ENCODE data around the gene SLC26A8. TPM values are rescaled to one million over a fixed set of nuclear protein-coding genes. Genes with fewer than 3 reads are reported as not detected.
"Not testable (repeated sequence)": the region's sequence is repeated elsewhere in the genome, so short reads cannot be mapped to it uniquely, and the experiment has no call there.

SLC26A8 gene
- total RNA-seq, 1 donor, result under 0.01 TPM

DNA sequence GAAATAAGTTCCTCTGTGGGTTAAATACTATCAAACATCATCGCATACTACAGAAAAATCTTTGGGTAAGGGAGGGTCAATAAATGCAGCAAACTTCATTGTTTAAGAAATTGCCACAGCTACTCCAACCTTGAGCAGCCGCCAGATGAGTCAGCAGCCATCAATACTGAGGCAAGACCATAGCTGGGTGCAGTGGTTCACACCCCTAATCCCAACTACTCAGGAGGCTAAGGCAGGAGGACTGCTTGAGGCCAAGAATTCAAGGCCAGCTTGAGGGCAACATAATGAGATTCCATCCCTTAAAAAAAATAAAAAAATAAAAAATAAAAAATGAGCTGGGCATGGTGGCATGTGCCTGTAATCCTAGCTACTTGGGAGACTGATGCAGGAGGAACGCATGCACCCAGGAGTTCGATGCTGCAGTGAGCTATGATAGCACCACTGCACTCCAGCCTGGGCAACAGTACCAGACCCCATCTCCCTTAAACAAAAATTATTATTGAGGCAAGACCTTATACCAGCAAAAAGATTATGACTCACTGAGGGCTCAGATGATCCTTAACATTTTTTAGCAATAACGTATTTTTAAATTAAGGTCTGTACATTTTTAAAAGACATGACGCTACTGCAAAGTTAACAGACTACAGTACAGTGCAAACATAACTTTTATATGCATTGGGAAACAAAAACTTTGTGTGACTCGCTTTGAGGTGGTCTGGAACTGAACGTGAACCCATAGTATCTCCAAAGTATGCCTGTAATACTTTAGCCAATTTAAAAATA lies 112.4 kb downstream of the SLC26A8 start:
- Histone ChIP-seq H3K4me1 (ENCODE audit: insufficient read depth, low read length) (peaks cover 11% of the 10 kb centered on the region), H3K4me2 (ENCODE audit: insufficient read depth, low read length) (no peak overlapping the region), H3K79me2 (ENCODE audit: insufficient read depth, low read length) (peaks cover 67% of the 10 kb centered on the region), H3K27me3 (ENCODE audit: insufficient read depth, low read length) (no peaks in the 10 kb centered on the region), H3K9me3 (ENCODE audit: low read depth, low read length) (peaks cover 2% of the 10 kb centered on the region), H4K20me1 (ENCODE audit: insufficient read depth, low read length) (peaks cover 3% of the 10 kb centered on the region), H3K36me3 (ENCODE audit: insufficient read depth, low read length) (peaks cover 26% of the 10 kb centered on the region), H3K27ac (ENCODE audit: low read depth, low read length) (peak overlapping the region; percentile 62), H2AFZ (ENCODE audit: low read length) (no peak overlapping the region), H3K4me3 (ENCODE audit: insufficient read depth, low read length) (no peak overlapping the region)
- peak; percentile 75 for DNase-seq (ENCODE audit: insufficient read length, low spot score, missing footprints)
- TF ChIP-seq CTCF (IDR thresholded peaks at IDR 0.05; ENCODE audit: extremely low read depth, low read depth, low read length), result no peak

- not testable (repeated sequence) for H3K9me3 ChIP-seq (ENCODE audit: low read depth, low read length); H3K27me3 ChIP-seq (ENCODE audit: insufficient read depth, low read length)
- peaks cover 72% of the 10 kb centered on the region for H3K79me2 ChIP-seq (ENCODE audit: insufficient read depth, low read length)
Observed at GRCh38 chr6:35909571-35909970, 114.9 kb downstream of the SLC26A8 start.

DNA sequence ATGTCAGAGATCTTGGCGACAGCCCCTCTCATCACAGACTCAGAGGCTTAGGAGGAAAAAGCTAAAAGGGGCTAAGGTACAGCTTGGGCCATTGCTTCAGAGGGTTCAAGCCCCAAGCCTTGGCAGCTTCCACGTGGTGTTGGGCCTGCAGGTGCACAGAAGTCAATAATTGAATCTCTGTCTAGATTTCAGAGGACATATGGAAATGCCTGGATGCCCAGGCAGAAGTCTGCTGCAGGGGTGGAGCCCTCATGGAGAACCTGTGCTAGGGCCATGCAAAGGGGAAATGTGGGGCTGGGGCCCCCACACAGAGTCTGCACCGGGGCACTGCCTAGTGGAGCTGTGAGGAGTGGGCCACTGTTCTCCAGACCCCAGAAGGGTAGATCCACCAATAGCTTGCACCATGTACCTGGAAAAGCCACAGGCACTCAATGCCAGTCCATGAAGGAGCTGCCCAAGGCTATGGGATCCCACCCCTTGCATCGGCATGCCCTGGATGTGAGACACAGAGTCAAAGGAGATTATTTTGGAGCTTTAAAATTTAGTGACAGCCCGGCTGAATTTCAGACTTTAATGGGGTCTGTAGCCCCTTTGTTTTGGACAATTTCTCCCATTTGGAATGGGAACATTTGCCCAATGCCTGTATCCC lies 115.6 kb downstream of the SLC26A8 start:
- H3K9me3 ChIP-seq (ENCODE audit: low read depth, low read length); DNase-seq (ENCODE audit: insufficient read length, low spot score, missing footprints); H3K27ac ChIP-seq (ENCODE audit: low read depth, low read length); H3K4me2 ChIP-seq (ENCODE audit: insufficient read depth, low read length); H4K20me1 ChIP-seq (ENCODE audit: insufficient read depth, low read length); H3K4me3 ChIP-seq (ENCODE audit: insufficient read depth, low read length); H3K27me3 ChIP-seq (ENCODE audit: insufficient read depth, low read length); H2AFZ ChIP-seq (ENCODE audit: low read length): not testable (repeated sequence)
- Histone ChIP-seq H3K79me2 (ENCODE audit: insufficient read depth, low read length) (peaks cover 77% of the 10 kb centered on the region), H3K4me1 (ENCODE audit: insufficient read depth, low read length) (peaks cover 21% of the 10 kb centered on the region), H3K36me3 (ENCODE audit: insufficient read depth, low read length) (peaks cover 16% of the 10 kb centered on the region)

More at GRCh38 chr6:35909571-35909970, 114.9 kb downstream of the SLC26A8 start:
- not testable (repeated sequence) for DNase-seq (ENCODE audit: insufficient read length, low spot score, missing footprints); H3K4me3 ChIP-seq (ENCODE audit: insufficient read depth, low read length); H4K20me1 ChIP-seq (ENCODE audit: insufficient read depth, low read length); H3K27ac ChIP-seq (ENCODE audit: low read depth, low read length); H2AFZ ChIP-seq (ENCODE audit: low read length); H3K4me2 ChIP-seq (ENCODE audit: insufficient read depth, low read length)
- Histone ChIP-seq H3K4me1 (ENCODE audit: insufficient read depth, low read length) (peaks cover 21% of the 10 kb centered on the region), H3K36me3 (ENCODE audit: insufficient read depth, low read length) (peaks cover 21% of the 10 kb centered on the region)

- H3K27ac ChIP-seq (ENCODE audit: low read depth, low read length), result no peak overlapping the region
- no peak overlapping the region for H3K4me2 ChIP-seq (ENCODE audit: insufficient read depth, low read length)
- no peak overlapping the region for H3K4me3 ChIP-seq (ENCODE audit: insufficient read depth, low read length)
- peaks cover 2% of the 10 kb centered on the region for H3K9me3 ChIP-seq (ENCODE audit: low read depth, low read length)
- no peak for DNase-seq (ENCODE audit: insufficient read length, low spot score, missing footprints)
- peaks cover 19% of the 10 kb centered on the region for H3K36me3 ChIP-seq (ENCODE audit: insufficient read depth, low read length)
- H3K27me3 ChIP-seq (ENCODE audit: insufficient read depth, low read length), result no peaks in the 10 kb centered on the region
- peaks cover 3% of the 10 kb centered on the region for H4K20me1 ChIP-seq (ENCODE audit: insufficient read depth, low read length)
- TF ChIP-seq CTCF (IDR thresholded peaks at IDR 0.05; ENCODE audit: extremely low read depth, low read depth, low read length), result no peak
- peaks cover 82% of the 10 kb centered on the region for H3K79me2 ChIP-seq (ENCODE audit: insufficient read depth, low read length)
- peaks cover 18% of the 10 kb centered on the region for H3K4me1 ChIP-seq (ENCODE audit: insufficient read depth, low read length)
- no peak overlapping the region for H2AFZ ChIP-seq (ENCODE audit: low read length)
Observed at GRCh38 chr6:35907750-35908149, 116.7 kb downstream of the SLC26A8 start.

- no peak overlapping the region for H3K4me2 ChIP-seq (ENCODE audit: insufficient read depth, low read length)
- H3K36me3 ChIP-seq (ENCODE audit: insufficient read depth, low read length), result peaks cover 15% of the 10 kb centered on the region
- no peak for DNase-seq (ENCODE audit: insufficient read length, low spot score, missing footprints)
- peaks cover 82% of the 10 kb centered on the region for H3K79me2 ChIP-seq (ENCODE audit: insufficient read depth, low read length)
- peaks cover 11% of the 10 kb centered on the region for H3K4me1 ChIP-seq (ENCODE audit: insufficient read depth, low read length)
- H4K20me1 ChIP-seq (ENCODE audit: insufficient read depth, low read length), result no peaks in the 10 kb centered on the region
- H3K27ac ChIP-seq (ENCODE audit: low read depth, low read length), result peak overlapping the region; percentile 19
- no peak overlapping the region for H2AFZ ChIP-seq (ENCODE audit: low read length)
- H3K4me3 ChIP-seq (ENCODE audit: insufficient read depth, low read length), result no peak overlapping the region
- peaks cover 2% of the 10 kb centered on the region for H3K9me3 ChIP-seq (ENCODE audit: low read depth, low read length)
- TF ChIP-seq CTCF (IDR thresholded peaks at IDR 0.05; ENCODE audit: extremely low read depth, low read depth, low read length), result no peak
- no peaks in the 10 kb centered on the region for H3K27me3 ChIP-seq (ENCODE audit: insufficient read depth, low read length)
Observed at GRCh38 chr6:35906499-35906846, 118.0 kb downstream of the SLC26A8 start.

Data from osteoblast (primary cell).